Caco-2 (cell line): ENCODE results near the gene ITGB1BP1. TPM values are rescaled to one million over a fixed set of nuclear protein-coding genes. Genes with fewer than 3 reads are reported as not detected.

ENCODE experiments used
- BruUV-seq: library from RNA; stranded (reverse); fragments of 400-500 nt; replicated peaks from 2 replicates; lab custom pipeline; 2021; lab: Mats Ljungman, UMichigan
- CTCF ChIA-PET: fragments of 300-600 bp; sonication (Branson Sonifier 250); formaldehyde crosslinking; loops from one replicate; lab custom pipeline; 2022; ENCODE audit warnings: antibody characterized with exemption; lab: Charles Lee
- POLR2A ChIA-PET: fragments of 300-600 bp; sonication (Branson Sonifier 250); formaldehyde crosslinking; loops from one replicate; lab custom pipeline; 2022; ENCODE audit warnings: antibody characterized with exemption; lab: Charles Lee
- DNase-seq, 2 experiments: peaks; one replicate each; pipeline versions ENCODE4 v3.0.0 to v3.0.0-alpha.2; 2020 to 2022
- H3K27me3 ChIP-seq: replicated peaks from 2 replicates; pipeline ENCODE4 v1.6.0; 2011; ENCODE audit warnings: low read length; ENCODE audit not compliant: control insufficient read depth, insufficient read depth
- H3K36me3 ChIP-seq: 2 replicates; pipeline ENCODE4 v1.5.1; 2011; ENCODE audit warnings: low read length; ENCODE audit not compliant: control insufficient read depth, insufficient read depth
- H3K4me1 ChIP-seq: fragments of 250-450 bp; sonication (Bioruptor Pico); 2 replicates; pipeline ENCODE4 v1.5.1; 2020; ENCODE audit warnings: mild to moderate bottlenecking
- H3K4me3 ChIP-seq: 2 replicates; pipeline ENCODE4 v1.5.1; 2011; ENCODE audit warnings: low read depth, mild to moderate bottlenecking, control low read depth, low read length
- H3K9me3 ChIP-seq: fragments of 250-450 bp; sonication (Bioruptor Pico); 2 replicates; pipeline ENCODE4 v1.5.1; 2020; ENCODE audit warnings: mild to moderate bottlenecking, moderate library complexity
- H3K27ac Mint-ChIP-seq: one replicate; pipeline ENCODE4 v1.8.0; 2022; ENCODE audit warnings: mixed read lengths; ENCODE audit not compliant: unreplicated experiment
- H3K27me3 Mint-ChIP-seq: one replicate; pipeline ENCODE4 v1.8.0; 2022; ENCODE audit warnings: mixed read lengths; ENCODE audit not compliant: insufficient read depth, unreplicated experiment
- H3K36me3 Mint-ChIP-seq: one replicate; pipeline ENCODE4 v1.8.0; 2022; ENCODE audit warnings: mild to moderate bottlenecking, mixed read lengths; ENCODE audit not compliant: insufficient read depth, unreplicated experiment
- H3K4me1 Mint-ChIP-seq: one replicate; pipeline ENCODE4 v1.8.0; 2022; ENCODE audit warnings: low read depth, mixed read lengths; ENCODE audit not compliant: unreplicated experiment
- H3K4me3 Mint-ChIP-seq: one replicate; pipeline ENCODE4 v1.8.0; 2022; ENCODE audit warnings: mild to moderate bottlenecking, moderate library complexity, mixed read lengths; ENCODE audit not compliant: unreplicated experiment
- H3K9me3 Mint-ChIP-seq: one replicate; pipeline ENCODE4 v1.8.0; 2022; ENCODE audit warnings: mixed read lengths; ENCODE audit not compliant: unreplicated experiment
- intact Hi-C: fragments of 100-400 bp; cut with micrococcal nuclease; formaldehyde crosslinking; loops from one replicate; pipeline ENCODE4 v1.10.0; 2022; ENCODE audit not compliant: unreplicated experiment
- total RNA-seq: library from RNA; stranded (reverse); gene quantifications from 2 replicates; pipeline ENCODE4 v1.2.3, GENCODE V29; 2022
- TF ChIP-seq, protein P1 (sequence below), 2 experiments: fragments of 200-600 bp in 1 of 2; IDR thresholded peaks; 1 replicate in 1 of 2; 2 replicates in 1 of 2; pipeline versions ENCODE4 v1.5.1 to v1.8.0; 2011 to 2022; ENCODE audit warnings: antibody characterized with exemption in 1 of 2, control low read depth in 1 of 2, inconsistent platforms in 1 of 2, low read depth in 1 of 2, low read length in 1 of 2, mild to moderate bottlenecking in 1 of 2, moderate library complexity in 1 of 2; ENCODE audit not compliant: insufficient read depth in 1 of 2, severe bottlenecking in 1 of 2, unreplicated experiment in 1 of 2

Gene ITGB1BP1
- total RNA-seq, 1 experiment from 2014 or later: 82.4 TPM

DNA sequence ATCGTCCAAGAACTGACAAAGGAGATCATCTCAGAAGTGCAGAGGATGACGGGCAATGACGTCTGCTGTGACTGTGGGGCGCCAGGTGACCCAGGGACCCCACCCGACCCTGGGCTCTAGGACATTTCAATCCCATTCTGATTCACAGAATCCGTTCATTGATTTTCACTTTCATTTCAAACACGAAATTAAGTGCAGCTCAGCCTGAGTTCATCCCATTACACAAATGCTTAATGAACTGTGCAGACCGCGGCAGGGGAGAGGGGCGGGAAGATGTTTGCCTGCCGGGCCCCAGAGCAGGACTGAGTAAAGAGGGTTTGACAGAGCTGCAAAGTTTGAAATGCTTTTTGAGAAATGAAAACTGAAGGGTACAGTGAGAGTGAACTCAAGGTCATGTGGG lies 67.1 kb downstream of the ITGB1BP1 start:
- Mint-ChIP-seq H3K4me3 (no peak overlapping the region), H3K9me3 (no peaks in the 10 kb centered on the region), H3K36me3 (peaks cover 29% of the 10 kb centered on the region), H3K27me3 (no peaks in the 10 kb centered on the region), H3K4me1 (peaks cover 1% of the 10 kb centered on the region), H3K27ac (no peak overlapping the region)
- H3K9me3 ChIP-seq: no peaks in the 10 kb centered on the region
- CTCF ChIA-PET: no interaction called here
- POLR2A ChIA-PET: no interaction called here
- TF ChIP-seq, protein P1, sequence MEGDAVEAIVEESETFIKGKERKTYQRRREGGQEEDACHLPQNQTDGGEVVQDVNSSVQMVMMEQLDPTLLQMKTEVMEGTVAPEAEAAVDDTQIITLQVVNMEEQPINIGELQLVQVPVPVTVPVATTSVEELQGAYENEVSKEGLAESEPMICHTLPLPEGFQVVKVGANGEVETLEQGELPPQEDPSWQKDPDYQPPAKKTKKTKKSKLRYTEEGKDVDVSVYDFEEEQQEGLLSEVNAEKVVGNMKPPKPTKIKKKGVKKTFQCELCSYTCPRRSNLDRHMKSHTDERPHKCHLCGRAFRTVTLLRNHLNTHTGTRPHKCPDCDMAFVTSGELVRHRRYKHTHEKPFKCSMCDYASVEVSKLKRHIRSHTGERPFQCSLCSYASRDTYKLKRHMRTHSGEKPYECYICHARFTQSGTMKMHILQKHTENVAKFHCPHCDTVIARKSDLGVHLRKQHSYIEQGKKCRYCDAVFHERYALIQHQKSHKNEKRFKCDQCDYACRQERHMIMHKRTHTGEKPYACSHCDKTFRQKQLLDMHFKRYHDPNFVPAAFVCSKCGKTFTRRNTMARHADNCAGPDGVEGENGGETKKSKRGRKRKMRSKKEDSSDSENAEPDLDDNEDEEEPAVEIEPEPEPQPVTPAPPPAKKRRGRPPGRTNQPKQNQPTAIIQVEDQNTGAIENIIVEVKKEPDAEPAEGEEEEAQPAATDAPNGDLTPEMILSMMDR (IDR thresholded peaks at IDR 0.05; ENCODE audit: insufficient read depth in 1 of 2, low read depth in 1 of 2, low read length in 1 of 2, severe bottlenecking in 1 of 2, unreplicated experiment in 1 of 2): no peak
- no peaks in the 10 kb centered on the region for H3K27me3 ChIP-seq
- H3K36me3 ChIP-seq: no peaks in the 10 kb centered on the region; the same call in none of the 2 replicates
- H3K4me1 ChIP-seq: no peaks in the 10 kb centered on the region; the same call in 1 of the 2 replicates
- intact Hi-C loops: no loop called here
- no peak overlapping the region for H3K4me3 ChIP-seq
- no TSS peak for BruUV-seq
- no peak for DNase-seq

DNA sequence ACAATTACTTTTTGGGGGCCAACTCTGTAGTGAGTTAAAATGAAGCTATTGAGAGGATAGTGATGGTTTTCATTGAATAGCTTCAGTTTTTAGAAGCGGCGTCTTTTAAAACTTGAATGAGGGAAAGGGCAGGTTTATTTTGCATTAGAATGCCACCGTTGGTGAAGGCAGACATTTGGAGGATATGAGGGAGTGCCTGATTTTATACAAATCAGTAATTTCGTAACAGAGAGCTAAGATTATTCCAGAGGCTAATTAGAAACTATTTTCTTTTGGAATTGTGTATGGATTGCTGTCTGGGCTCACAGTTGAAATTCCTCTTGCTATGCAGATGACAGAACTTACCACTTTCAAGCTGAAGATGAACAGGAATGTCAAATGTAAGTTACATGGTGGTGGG lies 67.6 kb downstream of the ITGB1BP1 start:
- CTCF ChIA-PET: no interaction called here
- Histone ChIP-seq H3K4me1 (no peaks in the 10 kb centered on the region), H3K27me3 (no peaks in the 10 kb centered on the region), H3K4me3 (no peak overlapping the region), H3K9me3 (no peaks in the 10 kb centered on the region), H3K36me3 (peaks cover under 1% of the 10 kb centered on the region)
- POLR2A ChIA-PET: interaction anchor here (0.7 kb wide), 1 partner anchor 216 kb away, joined by 5 read pairs; no protein-coding TSS in a partner anchor
- no peak overlapping the region for H3K27ac Mint-ChIP-seq
- BruUV-seq: no TSS peak
- H3K4me1 Mint-ChIP-seq: no peaks in the 10 kb centered on the region
- DNase-seq: no peak
- no peaks in the 10 kb centered on the region for H3K9me3 Mint-ChIP-seq
- TF ChIP-seq, protein P1 (IDR thresholded peaks at IDR 0.05; ENCODE audit: insufficient read depth in 1 of 2, low read depth in 1 of 2, low read length in 1 of 2, severe bottlenecking in 1 of 2, unreplicated experiment in 1 of 2): no peak
- H3K27me3 Mint-ChIP-seq: no peaks in the 10 kb centered on the region
- no peak overlapping the region for H3K4me3 Mint-ChIP-seq
- peaks cover 34% of the 10 kb centered on the region for H3K36me3 Mint-ChIP-seq
- intact Hi-C loops: no loop called here

DNA sequence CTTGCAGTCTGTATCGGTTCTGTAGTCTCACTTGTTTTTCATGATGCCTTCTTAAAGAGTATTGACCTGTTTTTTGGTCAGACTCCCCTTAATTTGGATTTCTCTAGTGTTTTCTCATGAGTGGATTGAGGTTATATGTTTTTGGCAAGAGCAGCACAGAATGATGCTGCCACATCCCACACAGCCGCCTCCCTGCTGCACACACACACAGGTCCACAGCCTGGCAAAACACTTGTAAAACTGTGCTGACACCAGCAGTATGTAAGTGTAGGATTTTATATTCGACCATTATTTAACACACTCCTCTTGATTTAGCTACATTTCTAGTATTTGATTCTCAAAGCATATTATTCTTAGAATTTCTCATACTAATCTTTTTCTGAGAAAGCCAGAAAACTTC lies 68.1 kb downstream of the ITGB1BP1 start:
- TF ChIP-seq, protein P1 (IDR thresholded peaks at IDR 0.05; ENCODE audit: insufficient read depth in 1 of 2, low read depth in 1 of 2, low read length in 1 of 2, severe bottlenecking in 1 of 2, unreplicated experiment in 1 of 2): no peak
- Mint-ChIP-seq H3K4me3 (no peak overlapping the region), H3K4me1 (no peaks in the 10 kb centered on the region), H3K27ac (no peak overlapping the region), H3K36me3 (peaks cover 38% of the 10 kb centered on the region), H3K9me3 (no peaks in the 10 kb centered on the region), H3K27me3 (no peaks in the 10 kb centered on the region)
- DNase-seq: no peak
- peaks cover 2% of the 10 kb centered on the region for H3K36me3 ChIP-seq
- H3K27me3 ChIP-seq: no peaks in the 10 kb centered on the region
- H3K4me1 ChIP-seq: no peaks in the 10 kb centered on the region
- H3K4me3 ChIP-seq: no peak overlapping the region
- no TSS peak for BruUV-seq
- POLR2A ChIA-PET: interaction anchor here (0.7 kb wide), 1 partner anchor 215 kb away, joined by 5 read pairs; no protein-coding TSS in a partner anchor
- CTCF ChIA-PET: no interaction called here
- intact Hi-C loops: no loop called here
- H3K9me3 ChIP-seq: no peaks in the 10 kb centered on the region
